ENCODE results near the gene BCL6. TPM values are rescaled to one million over a fixed set of nuclear protein-coding genes. Genes with fewer than 3 reads are reported as not detected.

The BCL6 gene
- total and polyA plus RNA-seq, 10 of the 15 experiments (the other 5 are each of a cell fraction or from before 2014, with no cell fraction given) = 0.04 to 0.85 (median 0.15) TPM

DNA sequence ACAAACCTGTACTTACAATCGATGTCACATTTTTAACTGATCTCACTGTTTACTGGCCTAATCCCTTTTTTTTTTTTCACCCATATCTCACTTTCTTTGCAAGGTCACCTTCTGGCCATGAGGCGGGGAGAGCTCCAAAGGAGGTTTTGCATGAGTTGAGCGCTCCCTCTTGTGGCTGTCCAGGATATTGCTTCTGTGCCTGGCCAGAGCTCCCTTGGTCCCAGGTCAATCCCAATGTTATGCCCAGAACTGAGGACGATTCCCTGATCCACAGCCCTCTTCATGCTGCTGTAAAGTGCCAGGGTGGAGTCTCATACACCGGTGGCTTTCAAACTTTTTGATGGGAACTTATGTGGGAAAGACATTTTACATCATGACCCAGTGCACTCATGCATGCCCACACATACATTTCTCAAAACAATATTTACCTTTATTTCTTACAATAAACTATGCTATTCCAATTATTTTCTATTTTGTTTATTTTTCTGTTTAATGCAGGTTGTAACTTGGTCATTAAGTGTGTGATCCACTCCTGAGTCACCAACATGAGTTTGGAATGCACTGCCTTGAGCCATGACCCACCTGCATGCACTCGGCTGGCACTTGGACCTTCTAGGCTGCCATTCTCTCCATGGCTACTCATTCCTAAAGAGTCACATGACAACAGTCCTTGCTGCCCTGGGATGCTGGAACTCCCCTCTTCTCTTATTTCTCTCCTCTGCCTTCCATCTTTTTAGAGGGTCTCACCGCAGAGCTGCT lies 65.5 kb downstream of the BCL6 start (continued):
- TF ChIP-seq ZNF217 (IDR thresholded peaks at IDR 0.05) (no peak), CEBPB (IDR thresholded peaks at IDR 0.05; ENCODE audit: borderline replicate concordance in 1 of 2, low read depth in 2 of 2, low read length in 2 of 2) (no peak), ASH2L (IDR thresholded peaks at IDR 0.05; ENCODE audit: borderline replicate concordance, low read depth) (no peak), CBX3 (IDR thresholded peaks at IDR 0.05; ENCODE audit: borderline replicate concordance, low read depth) (no peak), EED (IDR thresholded peaks at IDR 0.05; ENCODE audit: low read depth) (no peak), SMC3 (IDR thresholded peaks at IDR 0.05; ENCODE audit: borderline replicate concordance, low read length) (peak; percentile 93), FOXM1 (IDR thresholded peaks at IDR 0.05; ENCODE audit: low read depth, low read length) (0 out of 2 replicates have a peak, but pooled peaks have one; percentile 8), SIN3A (IDR thresholded peaks at IDR 0.05; ENCODE audit: low read depth, low read length) (no peak), CREB1 (IDR thresholded peaks at IDR 0.05; ENCODE audit: low read depth) (no peak), SMAD5 (IDR thresholded peaks at IDR 0.05; ENCODE audit: low read depth) (no peak), DPF2 (IDR thresholded peaks at IDR 0.05) (no peak), CHD2 (IDR thresholded peaks at IDR 0.05; ENCODE audit: borderline replicate concordance, low read depth, low read length) (no peak), POU2F2 (IDR thresholded peaks at IDR 0.05; ENCODE audit: borderline replicate concordance, low read depth, low read length) (peak; percentile 25; the same call in 1 of the 3 replicates), BHLHE40 (IDR thresholded peaks at IDR 0.05; ENCODE audit: borderline replicate concordance in 1 of 2, low read depth in 2 of 2, low read length in 1 of 2) (no peak), MEF2B (IDR thresholded peaks at IDR 0.05; ENCODE audit: partially characterized antibody, poor library complexity, severe bottlenecking) (no peak), POLR2AphosphoS2 (IDR thresholded peaks at IDR 0.05; ENCODE audit: low read depth, low read length) (no peak), JUND (IDR thresholded peaks at IDR 0.05; ENCODE audit: low read depth, low read length) (no peak), POLR2AphosphoS5 (IDR thresholded peaks at IDR 0.05; ENCODE audit: low read length) (no peak), JUNB (IDR thresholded peaks at IDR 0.05) (no peak)
- TF ChIP-seq, protein P1, sequence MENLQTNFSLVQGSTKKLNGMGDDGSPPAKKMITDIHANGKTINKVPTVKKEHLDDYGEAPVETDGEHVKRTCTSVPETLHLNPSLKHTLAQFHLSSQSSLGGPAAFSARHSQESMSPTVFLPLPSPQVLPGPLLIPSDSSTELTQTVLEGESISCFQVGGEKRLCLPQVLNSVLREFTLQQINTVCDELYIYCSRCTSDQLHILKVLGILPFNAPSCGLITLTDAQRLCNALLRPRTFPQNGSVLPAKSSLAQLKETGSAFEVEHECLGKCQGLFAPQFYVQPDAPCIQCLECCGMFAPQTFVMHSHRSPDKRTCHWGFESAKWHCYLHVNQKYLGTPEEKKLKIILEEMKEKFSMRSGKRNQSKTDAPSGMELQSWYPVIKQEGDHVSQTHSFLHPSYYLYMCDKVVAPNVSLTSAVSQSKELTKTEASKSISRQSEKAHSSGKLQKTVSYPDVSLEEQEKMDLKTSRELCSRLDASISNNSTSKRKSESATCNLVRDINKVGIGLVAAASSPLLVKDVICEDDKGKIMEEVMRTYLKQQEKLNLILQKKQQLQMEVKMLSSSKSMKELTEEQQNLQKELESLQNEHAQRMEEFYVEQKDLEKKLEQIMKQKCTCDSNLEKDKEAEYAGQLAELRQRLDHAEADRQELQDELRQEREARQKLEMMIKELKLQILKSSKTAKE (IDR thresholded peaks at IDR 0.05; ENCODE audit: low read depth, poor library complexity, severe bottlenecking) = no peak
- TF ChIP-seq, protein P2, sequence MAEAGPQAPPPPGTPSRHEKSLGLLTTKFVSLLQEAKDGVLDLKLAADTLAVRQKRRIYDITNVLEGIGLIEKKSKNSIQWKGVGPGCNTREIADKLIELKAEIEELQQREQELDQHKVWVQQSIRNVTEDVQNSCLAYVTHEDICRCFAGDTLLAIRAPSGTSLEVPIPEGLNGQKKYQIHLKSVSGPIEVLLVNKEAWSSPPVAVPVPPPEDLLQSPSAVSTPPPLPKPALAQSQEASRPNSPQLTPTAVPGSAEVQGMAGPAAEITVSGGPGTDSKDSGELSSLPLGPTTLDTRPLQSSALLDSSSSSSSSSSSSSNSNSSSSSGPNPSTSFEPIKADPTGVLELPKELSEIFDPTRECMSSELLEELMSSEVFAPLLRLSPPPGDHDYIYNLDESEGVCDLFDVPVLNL (IDR thresholded peaks at IDR 0.05; ENCODE audit: low read depth, low read length) = no peak
- TF ChIP-seq, protein P3, sequence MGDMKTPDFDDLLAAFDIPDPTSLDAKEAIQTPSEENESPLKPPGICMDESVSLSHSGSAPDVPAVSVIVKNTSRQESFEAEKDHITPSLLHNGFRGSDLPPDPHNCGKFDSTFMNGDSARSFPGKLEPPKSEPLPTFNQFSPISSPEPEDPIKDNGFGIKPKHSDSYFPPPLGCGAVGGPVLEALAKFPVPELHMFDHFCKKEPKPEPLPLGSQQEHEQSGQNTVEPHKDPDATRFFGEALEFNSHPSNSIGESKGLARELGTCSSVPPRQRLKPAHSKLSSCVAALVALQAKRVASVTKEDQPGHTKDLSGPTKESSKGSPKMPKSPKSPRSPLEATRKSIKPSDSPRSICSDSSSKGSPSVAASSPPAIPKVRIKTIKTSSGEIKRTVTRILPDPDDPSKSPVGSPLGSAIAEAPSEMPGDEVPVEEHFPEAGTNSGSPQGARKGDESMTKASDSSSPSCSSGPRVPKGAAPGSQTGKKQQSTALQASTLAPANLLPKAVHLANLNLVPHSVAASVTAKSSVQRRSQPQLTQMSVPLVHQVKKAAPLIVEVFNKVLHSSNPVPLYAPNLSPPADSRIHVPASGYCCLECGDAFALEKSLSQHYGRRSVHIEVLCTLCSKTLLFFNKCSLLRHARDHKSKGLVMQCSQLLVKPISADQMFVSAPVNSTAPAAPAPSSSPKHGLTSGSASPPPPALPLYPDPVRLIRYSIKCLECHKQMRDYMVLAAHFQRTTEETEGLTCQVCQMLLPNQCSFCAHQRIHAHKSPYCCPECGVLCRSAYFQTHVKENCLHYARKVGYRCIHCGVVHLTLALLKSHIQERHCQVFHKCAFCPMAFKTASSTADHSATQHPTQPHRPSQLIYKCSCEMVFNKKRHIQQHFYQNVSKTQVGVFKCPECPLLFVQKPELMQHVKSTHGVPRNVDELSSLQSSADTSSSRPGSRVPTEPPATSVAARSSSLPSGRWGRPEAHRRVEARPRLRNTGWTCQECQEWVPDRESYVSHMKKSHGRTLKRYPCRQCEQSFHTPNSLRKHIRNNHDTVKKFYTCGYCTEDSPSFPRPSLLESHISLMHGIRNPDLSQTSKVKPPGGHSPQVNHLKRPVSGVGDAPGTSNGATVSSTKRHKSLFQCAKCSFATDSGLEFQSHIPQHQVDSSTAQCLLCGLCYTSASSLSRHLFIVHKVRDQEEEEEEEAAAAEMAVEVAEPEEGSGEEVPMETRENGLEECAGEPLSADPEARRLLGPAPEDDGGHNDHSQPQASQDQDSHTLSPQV (IDR thresholded peaks at IDR 0.05) = no peak
- TF ChIP-seq, protein P4, sequence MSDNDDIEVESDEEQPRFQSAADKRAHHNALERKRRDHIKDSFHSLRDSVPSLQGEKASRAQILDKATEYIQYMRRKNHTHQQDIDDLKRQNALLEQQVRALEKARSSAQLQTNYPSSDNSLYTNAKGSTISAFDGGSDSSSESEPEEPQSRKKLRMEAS (IDR thresholded peaks at IDR 0.05; ENCODE audit: low read depth, low read length) = no peak
